22Rv1 (cell line): ENCODE measurements around the gene DCUN1D3.

Experiments used
- H3K27ac ChIP-seq: fragments of 450-650 bp; 2 replicates; pipeline ENCODE4 v1.5.1; 2017
- ZFX ChIP-seq: fragments of 450-650 bp; IDR thresholded peaks from 2 replicates; pipeline ENCODE4 v1.6.1; 2017; ENCODE audit warnings: antibody characterized with exemption, borderline replicate concordance
- TF ChIP-seq, protein P1 (sequence below): fragments of 450-650 bp; IDR thresholded peaks from 2 replicates; pipeline ENCODE4 v1.5.1; 2017; ENCODE audit warnings: mild to moderate bottlenecking

The DCUN1D3 gene

DNA sequence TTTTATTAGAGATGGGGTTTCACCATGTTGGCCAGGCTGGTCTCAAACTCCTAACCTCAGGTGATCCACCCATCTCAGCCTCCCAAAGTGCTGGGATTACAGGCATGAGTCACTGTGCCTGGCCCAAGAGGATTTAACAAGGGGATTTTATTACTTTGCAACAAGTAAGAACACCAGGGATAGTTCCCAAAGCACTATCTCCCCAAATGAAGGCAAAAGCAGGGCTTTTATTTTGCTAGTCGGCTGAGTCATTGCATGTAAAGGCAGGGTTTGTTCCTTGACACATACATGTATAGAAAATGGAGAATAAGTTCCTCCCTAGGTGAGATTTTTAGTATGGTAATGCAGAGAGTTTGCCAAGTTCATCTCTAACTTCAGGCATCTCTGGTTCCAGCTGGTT is 69.8 kb downstream of the DCUN1D3 start:
- no peak for TF ChIP-seq ZFX
- TF ChIP-seq, protein P1, sequence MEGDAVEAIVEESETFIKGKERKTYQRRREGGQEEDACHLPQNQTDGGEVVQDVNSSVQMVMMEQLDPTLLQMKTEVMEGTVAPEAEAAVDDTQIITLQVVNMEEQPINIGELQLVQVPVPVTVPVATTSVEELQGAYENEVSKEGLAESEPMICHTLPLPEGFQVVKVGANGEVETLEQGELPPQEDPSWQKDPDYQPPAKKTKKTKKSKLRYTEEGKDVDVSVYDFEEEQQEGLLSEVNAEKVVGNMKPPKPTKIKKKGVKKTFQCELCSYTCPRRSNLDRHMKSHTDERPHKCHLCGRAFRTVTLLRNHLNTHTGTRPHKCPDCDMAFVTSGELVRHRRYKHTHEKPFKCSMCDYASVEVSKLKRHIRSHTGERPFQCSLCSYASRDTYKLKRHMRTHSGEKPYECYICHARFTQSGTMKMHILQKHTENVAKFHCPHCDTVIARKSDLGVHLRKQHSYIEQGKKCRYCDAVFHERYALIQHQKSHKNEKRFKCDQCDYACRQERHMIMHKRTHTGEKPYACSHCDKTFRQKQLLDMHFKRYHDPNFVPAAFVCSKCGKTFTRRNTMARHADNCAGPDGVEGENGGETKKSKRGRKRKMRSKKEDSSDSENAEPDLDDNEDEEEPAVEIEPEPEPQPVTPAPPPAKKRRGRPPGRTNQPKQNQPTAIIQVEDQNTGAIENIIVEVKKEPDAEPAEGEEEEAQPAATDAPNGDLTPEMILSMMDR: no peak
- no peak overlapping the region for H3K27ac ChIP-seq

DNA sequence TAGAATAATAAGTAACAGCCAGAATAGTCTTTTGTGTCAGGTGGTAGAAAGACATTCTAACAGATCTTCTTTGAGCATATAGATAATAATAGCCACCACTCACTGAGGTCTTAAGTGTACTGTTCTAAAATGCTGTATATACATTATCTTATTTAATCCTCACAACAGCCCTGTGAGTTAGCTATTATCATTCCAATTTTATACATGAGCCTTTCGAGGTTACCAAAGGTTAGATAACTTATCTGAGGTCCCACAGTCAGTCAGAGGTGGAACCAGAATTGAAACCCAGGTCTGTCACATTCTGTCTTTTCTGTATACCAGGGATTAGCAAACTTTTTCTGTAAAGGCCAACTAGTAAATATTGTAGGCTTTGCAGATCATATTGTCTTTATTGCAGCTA is 70.6 kb downstream of the DCUN1D3 start:
- H3K27ac ChIP-seq: no peak overlapping the region
- TF ChIP-seq ZFX: no peak
- TF ChIP-seq, protein P1: no peak

DNA sequence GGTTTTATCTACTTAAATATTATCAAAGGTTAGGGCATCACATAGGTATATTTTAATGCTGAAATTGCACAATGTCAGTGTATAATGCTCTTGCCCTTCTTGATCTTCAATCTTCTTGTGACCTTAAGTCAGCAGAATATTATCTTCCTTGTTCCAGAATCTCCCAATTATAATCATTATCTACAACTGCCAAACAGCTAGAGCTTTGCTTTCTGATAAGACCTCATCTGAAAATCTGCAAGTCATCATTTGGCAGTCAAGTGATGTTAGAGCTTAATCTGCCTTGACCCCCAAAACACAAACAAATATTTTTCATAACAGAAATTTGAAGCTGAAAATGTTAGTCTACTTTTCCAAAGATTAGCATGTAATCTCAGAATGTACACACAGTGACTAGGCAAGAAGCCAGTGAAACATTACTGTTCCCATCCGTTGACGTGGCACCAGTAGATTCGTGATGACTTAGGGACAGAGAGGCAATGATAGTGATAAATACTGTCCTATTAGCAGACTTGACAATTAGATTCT is 74.1 kb downstream of the DCUN1D3 start:
- H3K27ac ChIP-seq: no peak overlapping the region
- TF ChIP-seq ZFX: no peak
- TF ChIP-seq, protein P1: no peak

DNA sequence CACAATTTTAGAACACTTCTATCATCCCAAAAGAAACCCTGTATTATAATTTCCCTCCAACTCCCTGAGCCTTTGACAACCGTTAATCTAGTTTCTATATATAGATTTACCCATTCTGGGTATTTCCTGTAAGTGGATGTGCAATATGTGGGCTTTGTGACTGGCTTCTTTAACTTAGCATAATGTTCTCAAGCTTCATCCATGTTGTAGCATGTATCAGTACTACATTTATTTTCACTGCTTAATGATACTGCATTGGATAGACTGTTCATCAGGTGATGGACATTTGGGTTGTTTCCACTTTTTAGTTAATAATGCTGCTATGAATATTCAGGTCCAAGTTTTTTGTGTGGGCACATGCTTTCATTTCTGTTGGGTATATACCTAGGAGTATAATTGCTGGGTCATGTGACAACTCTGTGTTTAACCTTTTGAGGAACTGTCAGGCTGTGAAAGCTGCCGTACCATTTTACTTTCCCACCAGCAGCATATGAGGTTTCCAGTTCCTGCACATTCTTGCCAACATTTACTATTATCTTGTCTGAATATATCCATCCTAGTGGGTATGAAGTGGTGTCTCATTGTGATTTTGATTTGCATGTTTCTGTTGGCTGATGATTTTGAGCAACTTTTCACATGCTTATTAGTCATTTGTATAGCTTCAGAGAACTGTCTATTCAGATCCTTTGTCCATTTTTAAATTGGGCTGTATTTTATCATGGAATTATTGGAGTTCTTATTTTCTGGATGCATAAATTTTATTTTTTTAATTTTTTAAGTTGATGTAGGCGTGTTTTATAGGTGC is 77.4 kb downstream of the DCUN1D3 start:
- no peak overlapping the region for H3K27ac ChIP-seq

DNA sequence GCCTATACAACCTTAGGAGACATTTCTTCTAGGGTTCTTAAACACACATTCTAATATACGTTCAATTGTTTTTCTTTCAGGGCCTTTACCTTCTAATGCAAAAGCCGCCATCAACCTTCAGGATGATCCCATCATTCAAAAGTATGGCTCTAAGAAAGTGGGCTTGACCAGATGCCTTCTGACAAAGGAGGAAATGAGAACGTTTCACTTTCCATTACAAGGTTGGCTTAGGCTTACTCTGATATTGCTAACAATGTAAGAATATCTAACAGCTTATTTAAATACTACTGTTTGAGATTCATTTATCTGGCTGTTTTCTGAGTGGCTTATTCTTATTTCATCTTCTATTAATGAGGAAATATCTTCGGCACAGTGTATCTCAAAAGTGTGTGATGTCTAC is 78.5 kb downstream of the DCUN1D3 start:
- no peak overlapping the region for H3K27ac ChIP-seq
- no peak for TF ChIP-seq ZFX
- TF ChIP-seq, protein P1: no peak

More for the DNA sequence above, 77.4 kb downstream of the DCUN1D3 start:
- no peak for TF ChIP-seq ZFX
- TF ChIP-seq, protein P1: no peak

DNA sequence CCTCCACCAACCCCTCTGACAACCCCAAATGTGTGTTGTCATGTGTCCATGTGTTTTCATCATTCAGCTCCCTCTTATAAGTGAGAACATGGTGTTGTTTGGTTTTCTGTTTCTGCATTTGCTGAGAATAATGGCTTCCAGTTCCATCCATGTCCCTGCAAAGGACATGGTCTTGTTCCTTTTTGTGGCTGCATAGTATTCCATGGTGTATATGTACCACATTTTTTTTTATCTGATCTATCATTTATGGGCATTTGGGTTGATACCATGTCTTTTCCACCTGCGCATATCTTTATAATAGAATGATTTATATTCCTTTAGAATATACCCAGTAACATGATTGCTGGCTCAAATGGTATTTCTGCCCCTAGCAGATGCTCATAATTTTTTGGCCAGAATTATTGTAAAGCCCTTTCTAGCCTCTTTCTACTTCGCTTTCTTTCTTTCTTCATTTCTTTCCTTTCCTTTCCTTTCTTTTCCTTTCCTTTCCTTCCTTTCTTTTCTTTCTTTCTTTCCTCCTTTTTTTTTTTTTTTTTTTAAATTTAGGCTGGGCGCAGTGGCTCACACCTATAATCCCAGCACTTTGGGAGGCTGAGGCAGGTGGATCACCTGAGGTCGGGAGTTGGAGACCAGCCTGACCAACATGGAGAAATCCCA is 81.1 kb downstream of the DCUN1D3 start:
- no peak overlapping the region for H3K27ac ChIP-seq
- TF ChIP-seq ZFX: no peak
- TF ChIP-seq, protein P1: no peak

DNA sequence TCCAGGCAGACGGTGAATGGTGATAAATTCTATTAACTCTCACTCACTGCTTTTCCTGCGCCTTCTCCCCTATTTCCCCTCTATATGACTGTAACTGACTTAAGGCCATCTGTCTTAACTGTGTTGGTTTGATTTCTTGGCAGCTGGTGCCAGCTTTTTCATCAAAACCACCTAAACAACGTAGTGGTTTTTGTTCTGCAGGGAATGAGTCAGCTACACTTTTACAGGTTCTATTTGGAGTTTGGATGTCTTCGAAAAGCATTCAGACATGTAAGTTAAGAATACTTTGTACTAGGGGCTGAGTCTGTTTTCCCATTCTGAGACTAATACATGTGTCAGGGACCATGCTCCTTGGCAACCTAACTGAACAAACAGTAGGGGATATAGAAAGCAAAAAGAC is 85.4 kb downstream of the DCUN1D3 start:
- no peak overlapping the region for H3K27ac ChIP-seq

More for the DNA sequence above, 85.4 kb downstream of the DCUN1D3 start:
- TF ChIP-seq ZFX: no peak
- TF ChIP-seq, protein P1: no peak
